H9 (cell line): Measurements from ENCODE around the gene ADIG. TPM values are rescaled to one million over a fixed set of nuclear protein-coding genes. Genes with fewer than 3 reads are reported as not detected.

Experiments used
- DNase-seq: peaks from one replicate; pipeline ENCODE4 v3.0.0-alpha.2; 2017
- H2AFZ ChIP-seq: one replicate; pipeline ENCODE4 v1.6.1; 2013; ENCODE audit warnings: mild to moderate bottlenecking, low read length, control low read depth, moderate library complexity
- H2AK5ac ChIP-seq: 2 replicates; pipeline ENCODE4 v1.6.1; 2013; ENCODE audit warnings: low read length, control low read depth, mixed read lengths; ENCODE audit not compliant: insufficient read length
- H2BK120ac ChIP-seq: one replicate; pipeline ENCODE4 v1.6.1; 2013; ENCODE audit warnings: low read depth, mild to moderate bottlenecking, low read length, control low read depth, inconsistent platforms; ENCODE audit not compliant: poor library complexity, severe bottlenecking
- H2BK12ac ChIP-seq: 2 replicates; pipeline ENCODE4 v1.6.1; 2013; ENCODE audit warnings: low read length, control low read depth, mixed read lengths, low read depth; ENCODE audit not compliant: insufficient read length
- H2BK15ac ChIP-seq: 2 replicates; pipeline ENCODE4 v1.6.1; 2013; ENCODE audit warnings: low read depth, low read length, control low read depth
- H2BK20ac ChIP-seq: one replicate; pipeline ENCODE4 v1.6.1; 2013; ENCODE audit warnings: low read depth, mild to moderate bottlenecking, low read length, control low read depth, inconsistent platforms; ENCODE audit not compliant: poor library complexity, severe bottlenecking
- H2BK5ac ChIP-seq: 2 replicates; pipeline ENCODE4 v1.6.1; 2013; ENCODE audit warnings: low read length, control low read depth, mixed read lengths; ENCODE audit not compliant: insufficient read length
- H3K14ac ChIP-seq: 2 replicates; pipeline ENCODE4 v1.6.1; 2013; ENCODE audit warnings: low read length, control low read depth; ENCODE audit not compliant: insufficient read depth
- H3K18ac ChIP-seq: 2 replicates; pipeline ENCODE4 v1.6.1; 2013; ENCODE audit warnings: low read depth, mild to moderate bottlenecking, mixed read lengths, low read length, control low read depth; ENCODE audit not compliant: insufficient read length
- H3K23ac ChIP-seq: 2 replicates; pipeline ENCODE4 v1.6.1; 2013; ENCODE audit warnings: low read length, control low read depth, mixed read lengths, low read depth; ENCODE audit not compliant: insufficient read length
- H3K23me2 ChIP-seq: 2 replicates; pipeline ENCODE4 v1.6.1; 2013; ENCODE audit warnings: low read depth, mild to moderate bottlenecking, mixed read lengths, low read length, control low read depth; ENCODE audit not compliant: insufficient read length, poor library complexity, severe bottlenecking
- H3K27ac ChIP-seq: 2 replicates; pipeline ENCODE4 v1.5.1; 2013; ENCODE audit warnings: low read length, control low read depth, mixed read lengths, low read depth; ENCODE audit not compliant: insufficient read length
- H3K27me3 ChIP-seq: 2 replicates; pipeline ENCODE4 v1.6.1; 2013; ENCODE audit warnings: low read length, control low read depth, inconsistent platforms; ENCODE audit not compliant: insufficient read depth
- H3K4ac ChIP-seq: 2 replicates; pipeline ENCODE4 v1.6.1; 2013; ENCODE audit warnings: low read depth, mild to moderate bottlenecking, control low read depth, inconsistent platforms, low read length, moderate library complexity
- H3K4me1 ChIP-seq: 2 replicates; pipeline ENCODE4 v1.6.1; 2013; ENCODE audit warnings: low read length, control low read depth, inconsistent platforms; ENCODE audit not compliant: insufficient read depth
- H3K4me2 ChIP-seq: 2 replicates; pipeline ENCODE4 v1.6.1; 2013; ENCODE audit warnings: low read length, control low read depth, mixed read lengths; ENCODE audit not compliant: insufficient read length, insufficient read depth
- H3K56ac ChIP-seq: 2 replicates; pipeline ENCODE4 v1.6.1; 2013; ENCODE audit warnings: low read depth, mild to moderate bottlenecking, mixed read lengths, low read length, control low read depth; ENCODE audit not compliant: insufficient read length
- H3K79me1 ChIP-seq: 2 replicates; pipeline ENCODE4 v1.6.1; 2013; ENCODE audit warnings: low read depth, mild to moderate bottlenecking, moderate library complexity, low read length, control low read depth, inconsistent platforms; ENCODE audit not compliant: insufficient read depth, poor library complexity, severe bottlenecking
- H3K79me2 ChIP-seq: 2 replicates; pipeline ENCODE4 v1.6.1; 2013; ENCODE audit warnings: low read length, control low read depth, inconsistent platforms; ENCODE audit not compliant: insufficient read depth
- H3K9ac ChIP-seq: 2 replicates; pipeline ENCODE4 v1.6.1; 2013; ENCODE audit warnings: low read length, control low read depth, mixed read lengths; ENCODE audit not compliant: insufficient read length; ENCODE audit errors: extremely low read depth
- H3K9me3 ChIP-seq: one replicate; pipeline ENCODE4 v1.6.1; 2013; ENCODE audit warnings: low read depth, low read length, inconsistent platforms; ENCODE audit not compliant: control insufficient read depth
- H3T11ph ChIP-seq: one replicate; pipeline ENCODE4 v1.6.1; 2013; ENCODE audit warnings: mild to moderate bottlenecking, low read length, control low read depth, inconsistent platforms
- H4K20me1 ChIP-seq: one replicate; pipeline ENCODE4 v1.6.1; 2013; ENCODE audit not compliant: control insufficient read depth, insufficient read length, insufficient read depth
- H4K5ac ChIP-seq: 2 replicates; pipeline ENCODE4 v1.6.1; 2013; ENCODE audit warnings: low read depth, mild to moderate bottlenecking, mixed read lengths, low read length, control low read depth; ENCODE audit not compliant: insufficient read length
- H4K8ac ChIP-seq: replicated peaks from 2 replicates; pipeline ENCODE4 v1.6.1; 2013; ENCODE audit warnings: low read length, control low read depth, mixed read lengths, low read depth; ENCODE audit not compliant: insufficient read length
- H4K91ac ChIP-seq: 2 replicates; pipeline ENCODE4 v1.6.1; 2013; ENCODE audit warnings: low read depth, mild to moderate bottlenecking, moderate library complexity, mixed read lengths, low read length, control low read depth; ENCODE audit not compliant: insufficient read length
- H3K27ac Mint-ChIP-seq, 3 experiments: 2 replicates in 2 of 3; 3 replicates in 1 of 3; pipeline ENCODE4 v1.8.0; 2020 to 2021; ENCODE audit warnings: mixed read lengths in 3 of 3, mild to moderate bottlenecking in 1 of 3, moderate library complexity in 1 of 3
- H3K27me3 Mint-ChIP-seq: 2 replicates; pipeline ENCODE4 v1.8.0; 2021; ENCODE audit warnings: low read depth, mild to moderate bottlenecking, moderate library complexity, mixed read lengths
- H3K36me3 Mint-ChIP-seq, 3 experiments: 2 replicates in 2 of 3; 3 replicates in 1 of 3; pipeline ENCODE4 v1.8.0; 2020 to 2021; ENCODE audit warnings: low read depth in 3 of 3, mixed read lengths in 3 of 3; ENCODE audit not compliant: insufficient read depth in 1 of 3
- H3K4me1 Mint-ChIP-seq, 2 experiments: 2 replicates each; pipeline ENCODE4 v1.8.0; 2020; ENCODE audit warnings: mixed read lengths in 2 of 2
- H3K4me3 Mint-ChIP-seq, 2 experiments: 2 replicates in 1 of 2; 3 replicates in 1 of 2; pipeline ENCODE4 v1.8.0; 2020 to 2021; ENCODE audit warnings: mild to moderate bottlenecking in 2 of 2, mixed read lengths in 2 of 2, moderate library complexity in 1 of 2
- H3K9me3 Mint-ChIP-seq, 2 experiments: 2 replicates in 1 of 2; 3 replicates in 1 of 2; pipeline ENCODE4 v1.8.0; 2020; ENCODE audit warnings: mild to moderate bottlenecking in 2 of 2, mixed read lengths in 2 of 2, moderate library complexity in 1 of 2
- CTCF ChIP-seq: fragments of 200-600 bp; sonication (generic); conservative IDR thresholded peaks from 3 replicates; pipeline ENCODE4 v1.8.0; 2021; ENCODE audit warnings: antibody characterized with exemption, mild to moderate bottlenecking
- WGBS: extraction: QIAGEN DNeasy Blood & Tissue Kit; methylation state at CpG from one replicate; pipeline ENCODE4 v1.1.7; 2013; ENCODE audit warnings: missing lambda C conversion rate, low lambda C conversion rate, mixed read lengths; ENCODE audit not compliant: insufficient read length; ENCODE audit errors: extremely low coverage; 5-methylcytosine and 5-hydroxymethylcytosine counted together
- total RNA-seq: library from RNA; stranded (reverse); gene quantifications from 2 replicates; pipeline ENCODE4 v1.2.1, GENCODE V29; 2021

The ADIG gene
- total RNA-seq, 1 experiment from 2014 or later = not detected

- no peak overlapping the region for H2AFZ ChIP-seq
- H3T11ph ChIP-seq = no peak overlapping the region
- H2BK20ac ChIP-seq = no peak overlapping the region
- H3K9ac ChIP-seq = no peak overlapping the region
- H2BK12ac ChIP-seq = no peak overlapping the region
- no peaks in the 10 kb centered on the region for H4K20me1 ChIP-seq
- Mint-ChIP-seq H3K27ac (no peak overlapping the region), H3K36me3 (peaks cover 5 to 10% (median 5%) of the 10 kb centered on the region in 3 experiments; a peak in 6 of 7 replicates), H3K27me3 (peaks cover 21% of the 10 kb centered on the region), H3K4me1 (peaks cover 24 to 28% of the 10 kb centered on the region in 2 experiments), H3K4me3 (no peak overlapping the region), H3K9me3 (peaks cover 10 to 12% of the 10 kb centered on the region in 2 experiments)
- H3K23ac ChIP-seq = no peak overlapping the region
- no peak overlapping the region for H3K18ac ChIP-seq
- no peaks in the 10 kb centered on the region for H3K79me2 ChIP-seq
- H3K4ac ChIP-seq = no peak overlapping the region
- H3K9me3 ChIP-seq = no peaks in the 10 kb centered on the region
- no CpG with 5 or more reads among the region's 1 CpG for WGBS
- no peaks in the 10 kb centered on the region for H3K79me1 ChIP-seq
- no peaks in the 10 kb centered on the region for H3K23me2 ChIP-seq
- H4K5ac ChIP-seq = no peak overlapping the region
- H2BK15ac ChIP-seq = no peak overlapping the region
- no peak for DNase-seq
- no peaks in the 10 kb centered on the region for H3K27me3 ChIP-seq
- no peak overlapping the region for H4K91ac ChIP-seq
- H3K56ac ChIP-seq = no peak overlapping the region
- no peak overlapping the region for H3K4me2 ChIP-seq
- H2BK120ac ChIP-seq = no peak overlapping the region
- no peak overlapping the region for H4K8ac ChIP-seq
- no peak overlapping the region for H2BK5ac ChIP-seq
- H3K4me1 ChIP-seq = no peaks in the 10 kb centered on the region; the same call in 1 of the 2 replicates
- H2AK5ac ChIP-seq = no peak overlapping the region
- no peak overlapping the region for H3K27ac ChIP-seq
- TF ChIP-seq CTCF = no peak
- no peak overlapping the region for H3K14ac ChIP-seq
Observed at GRCh38 chr20:38600057-38600456, 19.1 kb downstream of the ADIG start.
